Superior temporal gyrus (tissue), 1 donor: Measurements from ENCODE around the gene USB1.
"Not testable (repeated sequence)": the region's sequence is repeated elsewhere in the genome, so short reads cannot be mapped to it uniquely, and the experiment has no call there.

ENCODE experiments used
- DNase-seq: peaks from one replicate; pipeline ENCODE4 v3.0.0-alpha.2; 2016; ENCODE audit errors: extremely low spot score

Gene USB1

DNA sequence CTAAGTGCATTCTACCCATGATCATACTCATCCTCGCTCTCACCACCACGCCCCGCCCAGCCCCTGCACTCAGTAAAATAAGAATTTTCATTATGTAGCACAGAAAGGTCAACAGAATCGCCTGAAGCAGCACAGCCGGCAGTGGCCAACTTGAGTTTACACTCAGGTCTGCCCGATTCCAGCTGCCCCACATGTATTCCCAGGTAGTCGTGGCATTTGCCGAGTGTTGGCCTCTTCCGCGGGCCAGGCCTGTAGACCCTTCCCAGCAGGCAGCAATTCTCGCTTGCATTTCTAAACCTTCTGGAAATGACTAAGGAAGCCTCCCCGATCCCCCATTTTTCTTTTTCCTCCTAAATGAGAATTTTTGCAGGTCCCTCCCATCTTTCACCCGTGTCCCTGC is 30.9 kb upstream of the USB1 start:
- no peak for DNase-seq

- DNase-seq, result no peak
These were observed 30.2 kb upstream of the USB1 start, which contains the start of gene CNGB1 for GRCh38 chr16:57970970-57971369. CNGB1 (minus strand) TSS chr16:57971128; CDS start chr16:57967286, 3,842 bp downstream.

DNA sequence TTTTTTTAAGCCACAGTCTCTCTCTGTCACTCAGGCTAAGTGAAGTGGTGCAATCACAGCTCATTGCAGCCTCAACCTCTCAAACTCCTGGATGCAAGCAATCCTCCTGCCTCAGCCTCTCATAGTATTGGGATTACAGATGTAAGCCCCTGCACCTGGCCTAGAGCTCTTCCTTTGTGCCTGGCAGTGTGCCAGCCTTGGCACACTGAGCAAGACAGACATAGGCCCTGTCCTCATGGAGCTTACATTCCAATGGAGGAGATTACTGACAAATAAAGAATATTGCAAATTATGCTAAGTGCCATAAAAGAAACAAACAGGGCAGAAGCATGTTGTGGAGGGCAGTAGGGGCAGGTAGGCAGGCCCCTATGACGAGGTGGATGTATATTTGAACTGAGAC is 29.4 kb upstream of the USB1 start:
- no peak for DNase-seq

DNA sequence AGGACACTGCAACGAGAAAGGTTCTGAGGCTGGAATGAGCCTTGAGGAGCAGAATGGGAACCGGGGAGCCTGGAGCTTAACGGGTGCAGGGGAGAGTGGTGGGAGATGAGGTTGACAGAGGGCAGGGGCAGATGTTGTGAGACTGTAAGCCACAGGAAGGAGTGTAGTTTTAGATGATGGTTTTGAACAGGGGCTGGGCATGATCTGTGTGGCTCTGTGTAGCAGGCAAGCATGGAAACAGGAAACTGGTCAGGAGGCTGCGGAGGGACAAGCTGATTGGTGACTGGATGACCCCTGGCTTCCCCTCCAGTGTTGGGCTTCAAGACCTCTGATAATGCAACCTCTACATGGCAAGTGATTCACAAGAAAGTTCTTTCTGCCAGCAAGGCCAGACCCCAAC is 28.9 kb upstream of the USB1 start:
- no peak for DNase-seq

DNA sequence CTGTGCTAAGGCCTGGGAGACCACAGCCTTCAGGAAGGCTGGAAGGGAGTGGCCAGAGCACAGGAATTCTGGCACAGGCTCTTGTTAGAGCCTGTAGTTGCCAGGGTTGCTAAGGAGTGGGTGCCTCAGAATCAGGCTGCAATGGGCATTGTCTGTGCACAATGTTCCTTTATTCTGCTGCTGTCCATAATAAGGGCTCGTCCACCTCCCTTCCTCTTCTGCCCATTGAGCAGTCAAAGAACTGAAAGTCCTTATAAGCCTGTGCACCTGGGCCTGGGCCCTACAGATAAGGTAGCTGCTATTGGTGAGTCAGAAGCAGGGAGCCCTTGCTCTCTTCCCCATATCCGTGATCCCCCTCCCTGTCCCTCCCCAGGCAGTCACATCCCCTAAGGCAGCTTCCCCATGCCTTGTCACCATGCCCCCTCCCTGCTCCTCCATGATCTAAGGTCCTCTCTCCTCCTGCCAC is 24.8 kb upstream of the USB1 start:
- DNase-seq, result peak; percentile 86

- no peak for DNase-seq
These were observed 23.7 kb upstream of the USB1 start for GRCh38 chr16:57977418-57978069.

DNA sequence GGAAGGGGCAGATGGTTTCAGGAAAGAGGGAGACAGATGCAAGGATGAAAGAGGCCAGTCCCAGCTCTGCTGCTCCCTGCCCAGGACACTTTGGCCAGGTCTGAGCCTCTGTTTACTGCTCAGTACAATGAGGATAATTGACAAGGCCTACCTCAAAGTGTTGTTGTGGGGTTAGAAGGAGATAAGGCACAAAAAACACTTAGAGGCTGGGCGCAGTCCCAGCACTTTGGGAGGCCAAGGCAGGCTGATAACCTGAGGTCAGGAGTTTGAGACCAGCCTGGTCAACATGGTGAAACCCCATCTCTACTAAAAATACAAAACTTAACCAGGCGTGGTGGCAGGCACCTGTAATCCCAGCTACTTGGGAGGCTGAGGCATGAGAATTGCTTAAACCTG is 23.1 kb upstream of the USB1 start:
- DNase-seq, result not testable (repeated sequence)

- DNase-seq, result no peak
These were observed 22.1 kb upstream of the USB1 start for GRCh38 chr16:57979006-57979585.

DNA sequence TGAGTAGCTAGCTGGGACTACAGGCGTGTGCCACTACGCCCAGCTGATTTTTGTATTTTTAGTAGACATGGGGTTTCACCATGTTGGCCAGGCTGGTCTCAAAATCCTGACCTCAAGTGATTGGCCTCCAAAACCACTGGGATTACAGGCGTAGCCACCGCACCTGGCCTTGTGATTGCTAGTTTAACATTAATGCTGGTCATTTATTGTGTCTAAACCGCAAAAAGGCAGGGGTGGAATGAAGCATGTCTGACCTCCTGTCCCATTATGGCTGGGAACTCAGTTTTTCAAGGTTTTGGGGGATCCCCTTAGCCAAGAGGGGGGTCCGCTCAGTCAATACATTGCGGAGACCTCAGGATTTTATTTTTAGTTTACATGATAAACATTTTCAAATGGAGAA is 19.6 kb upstream of the USB1 start:
- DNase-seq, result no peak

DNA sequence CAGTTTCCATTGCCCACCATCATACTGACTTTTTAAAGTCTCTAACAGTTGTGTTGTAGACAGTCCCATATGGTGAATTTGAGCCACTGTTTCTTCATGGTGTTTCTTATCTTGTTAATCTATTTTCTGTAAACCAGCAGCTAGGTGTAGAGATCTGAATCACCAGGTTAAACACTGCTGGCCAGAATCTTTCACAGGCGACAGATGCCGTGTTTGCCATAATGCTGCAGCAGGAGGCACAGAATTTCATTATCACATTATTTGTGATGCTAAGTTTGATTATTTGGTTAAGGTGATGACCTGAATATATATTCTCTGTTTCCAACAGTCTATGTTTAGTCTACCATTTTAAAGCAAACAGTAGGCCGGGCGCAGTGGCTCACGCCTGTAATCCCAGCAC is 18.8 kb upstream of the USB1 start:
- DNase-seq, result no peak

GRCh38 chr16:57984443-57985203 is 16.6 kb upstream of the USB1 start:
- no peak for DNase-seq

- DNase-seq, result no peak
These were observed 15.7 kb upstream of the USB1 start for GRCh38 chr16:57985204-57986181.

- no peak for DNase-seq
These were observed 15.0 kb upstream of the USB1 start for GRCh38 chr16:57986196-57986595.

DNA sequence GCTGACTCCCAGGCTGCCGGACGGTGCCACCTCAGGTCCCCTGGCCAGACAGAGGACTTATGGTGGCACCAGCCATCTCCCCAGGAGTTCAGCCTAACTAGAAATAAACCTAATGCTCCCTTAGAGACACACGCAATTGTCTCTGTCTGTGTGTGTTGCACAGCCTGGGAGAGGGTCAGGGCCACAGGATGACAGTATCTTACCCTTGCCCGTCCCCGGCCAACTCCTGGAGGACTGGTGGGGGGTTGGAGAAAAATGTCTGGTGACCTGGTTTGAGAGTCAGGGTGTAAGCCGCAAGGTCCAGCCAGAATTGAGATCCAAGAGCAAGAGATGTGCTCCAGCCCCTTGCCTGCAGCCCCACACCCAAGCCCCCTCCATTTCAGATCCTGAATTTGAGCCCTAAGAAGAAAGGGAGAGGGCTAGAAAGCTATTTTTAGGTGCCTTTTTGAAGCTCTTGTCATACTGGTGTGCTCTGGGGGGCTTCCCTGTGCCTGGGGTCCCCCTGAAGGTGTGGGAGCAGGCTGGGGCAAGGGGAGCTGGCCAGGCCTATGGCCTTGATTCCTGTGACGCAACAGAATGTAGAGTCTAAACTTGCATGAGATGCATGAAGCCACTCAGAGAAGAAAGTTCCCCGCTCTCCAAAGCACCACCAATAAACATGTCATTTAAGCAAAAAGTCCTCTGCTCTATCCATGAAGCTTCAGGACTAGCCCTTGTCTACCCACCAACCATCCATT is 13.6 kb upstream of the USB1 start:
- DNase-seq, result no peak

- no peak for DNase-seq
These were observed 12.3 kb upstream of the USB1 start for GRCh38 chr16:57988929-57989328.

- DNase-seq, result no peak
These were observed 9.6 kb upstream of the USB1 start for GRCh38 chr16:57991551-57992059.

DNA sequence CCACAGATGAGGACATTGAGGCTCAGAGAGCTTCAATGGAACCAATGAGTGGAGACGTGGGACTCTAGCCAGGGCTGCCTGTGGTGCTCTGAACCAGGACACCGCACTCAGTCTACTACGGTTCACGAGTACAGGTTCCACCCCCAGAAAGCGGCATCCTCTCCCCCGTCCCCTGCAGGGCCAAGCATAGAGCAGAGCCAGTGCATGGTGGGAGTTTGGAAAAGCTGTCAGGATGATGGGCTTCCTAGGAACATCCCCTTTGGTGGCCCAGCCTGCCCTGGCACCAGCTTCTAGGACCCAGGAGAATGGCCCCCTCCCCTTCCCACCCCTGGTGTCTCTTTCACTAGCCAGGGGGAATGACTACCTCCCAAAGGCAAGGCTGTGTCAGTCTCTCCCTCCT is 9.1 kb upstream of the USB1 start:
- no peak for DNase-seq

GRCh38 chr16:57993438-57993837 is 7.8 kb upstream of the USB1 start:
- no peak for DNase-seq

DNA sequence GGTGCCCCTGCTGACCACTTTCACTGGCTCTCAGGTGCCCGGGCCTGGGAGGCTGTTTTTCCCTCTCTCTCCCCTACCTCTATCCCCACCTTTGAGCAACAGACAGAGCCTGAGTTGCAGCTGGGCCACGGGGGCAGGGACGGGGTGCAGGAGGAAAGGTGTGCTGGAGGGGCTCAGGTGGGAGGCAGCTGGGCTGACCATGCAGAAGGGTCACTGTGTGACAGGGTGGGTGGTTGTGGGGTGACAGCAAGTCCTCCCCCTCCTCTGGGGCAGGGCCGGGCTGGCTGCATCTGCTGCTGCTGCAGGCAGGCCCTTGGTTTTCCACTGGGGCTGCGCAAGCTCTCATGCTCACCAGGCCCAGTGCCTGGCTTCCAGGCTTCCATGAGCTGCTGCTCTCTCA is 7.3 kb upstream of the USB1 start:
- DNase-seq, result no peak

GRCh38 chr16:57994361-57994760 is 6.8 kb upstream of the USB1 start:
- no peak for DNase-seq

- DNase-seq, result no peak
These were observed 6.4 kb upstream of the USB1 start for GRCh38 chr16:57994778-57995177.
